ENCODE data around the gene GNAQ.

DNA sequence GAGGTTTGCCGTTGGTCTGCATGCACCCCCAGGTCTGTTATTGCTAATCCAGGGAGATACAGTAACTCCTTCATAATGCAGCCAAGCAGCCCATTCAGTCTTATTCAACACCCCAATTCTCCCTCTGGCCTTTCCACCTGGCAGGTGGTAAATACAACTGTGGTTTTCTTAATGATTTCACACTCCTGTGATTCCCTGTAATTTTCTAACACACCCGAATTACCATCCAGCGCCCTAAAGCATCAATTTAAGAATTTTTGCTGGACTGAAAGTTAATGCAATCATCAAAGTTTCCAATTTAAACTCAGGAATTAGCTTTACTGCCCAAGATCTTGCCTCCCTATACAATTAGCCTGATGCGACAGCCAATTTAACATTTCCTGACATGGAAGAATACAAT lies 62.5 kb downstream of the GNAQ start:
- no peak for TF ChIP-seq JUN (CRISPR knock-in tag; IDR thresholded peaks at IDR 0.05)
- TF ChIP-seq FOXJ3 (CRISPR knock-in tag; IDR thresholded peaks at IDR 0.05; ENCODE audit: borderline replicate concordance), result no peak
- TF ChIP-seq CTCF (IDR thresholded peaks at IDR 0.05), result no peak
- TF ChIP-seq, protein P1, sequence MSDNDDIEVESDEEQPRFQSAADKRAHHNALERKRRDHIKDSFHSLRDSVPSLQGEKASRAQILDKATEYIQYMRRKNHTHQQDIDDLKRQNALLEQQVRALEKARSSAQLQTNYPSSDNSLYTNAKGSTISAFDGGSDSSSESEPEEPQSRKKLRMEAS (CRISPR knock-in tag; IDR thresholded peaks at IDR 0.05), result no peak
- no peak for TF ChIP-seq FOXK1 (CRISPR knock-in tag; IDR thresholded peaks at IDR 0.05)
- TF ChIP-seq ELF4 (CRISPR knock-in tag; IDR thresholded peaks at IDR 0.05; ENCODE audit: low read depth), result no peak
- TF ChIP-seq ZNF263 (CRISPR knock-in tag; IDR thresholded peaks at IDR 0.05; ENCODE audit: low read depth), result no peak

Measured in WTC11 (cell line).